OCI-LY7 (cell line): ENCODE data around the gene CDX1. TPM values are rescaled to one million over a fixed set of nuclear protein-coding genes. Genes with fewer than 3 reads are reported as not detected.

ENCODE experiments used
- BruUV-seq: library from RNA; stranded (reverse); fragments of 400-500 nt; replicated peaks from 2 replicates; lab custom pipeline; 2021; lab: Mats Ljungman, UMichigan
- CTCF ChIA-PET: fragments of 300-600 bp; sonication (Branson Sonifier 250); formaldehyde crosslinking; loops from one replicate; lab custom pipeline; 2022; ENCODE audit warnings: antibody characterized with exemption; ENCODE audit not compliant: unreplicated experiment; lab: Charles Lee
- POLR2A ChIA-PET: fragments of 300-600 bp; sonication (Branson Sonifier 250); formaldehyde crosslinking; loops from one replicate; lab custom pipeline; 2022; ENCODE audit warnings: antibody characterized with exemption; lab: Charles Lee
- DNase-seq: peaks from one replicate; pipeline ENCODE4 v3.0.0-alpha.2; 2015; ENCODE audit warnings: low spot score
- H2AFZ ChIP-seq: fragments of 200-600 bp; sonication (generic), shearing (Covaris generic); 2 replicates; pipeline ENCODE4 v1.6.1; 2014; ENCODE audit warnings: mild to moderate bottlenecking, antibody characterized with exemption, low read length, moderate library complexity
- H3K27ac ChIP-seq: fragments of 200-600 bp; sonication (generic); 2 replicates; pipeline ENCODE4 v1.5.1; 2014; ENCODE audit warnings: mixed run types, low read depth, mild to moderate bottlenecking, moderate library complexity, low read length, inconsistent platforms; ENCODE audit not compliant: poor library complexity, severe bottlenecking
- H3K36me3 ChIP-seq: fragments of 200-600 bp; sonication (generic); 2 replicates; pipeline ENCODE4 v1.6.1; 2014; ENCODE audit warnings: mild to moderate bottlenecking, antibody characterized with exemption, low read length, moderate library complexity, mixed read lengths; ENCODE audit not compliant: insufficient read depth
- H3K4me1 ChIP-seq: fragments of 200-600 bp; sonication (generic); 2 replicates; pipeline ENCODE4 v1.5.1; 2014; ENCODE audit warnings: mild to moderate bottlenecking, low read length; ENCODE audit not compliant: insufficient read depth, poor library complexity, severe bottlenecking
- H3K4me2 ChIP-seq: fragments of 200-600 bp; sonication (generic); 2 replicates; pipeline ENCODE4 v1.6.1; 2014; ENCODE audit warnings: mild to moderate bottlenecking, low read length
- H3K4me3 ChIP-seq: fragments of 200-600 bp; sonication (generic); 2 replicates; pipeline ENCODE4 v1.5.1; 2014; ENCODE audit warnings: mild to moderate bottlenecking, low read depth, low read length; ENCODE audit not compliant: poor library complexity, severe bottlenecking
- H3K79me2 ChIP-seq: fragments of 200-600 bp; sonication (generic); 2 replicates; pipeline ENCODE4 v1.6.1; 2016; ENCODE audit warnings: low read depth, mild to moderate bottlenecking, low read length, moderate library complexity, mixed read lengths; ENCODE audit not compliant: insufficient read depth
- H3K9me2 ChIP-seq: fragments of 200-600 bp; sonication (generic); 2 replicates; pipeline ENCODE4 v1.6.1; 2016; ENCODE audit warnings: mild to moderate bottlenecking, low read length, mixed read lengths; ENCODE audit not compliant: insufficient read depth
- H3K9me3 ChIP-seq: fragments of 200-600 bp; sonication (generic); 2 replicates; pipeline ENCODE4 v1.6.1; 2014; ENCODE audit warnings: mild to moderate bottlenecking, mixed run types, low read length, mixed read lengths
- H4K20me1 ChIP-seq: fragments of 200-600 bp; sonication (generic); 2 replicates; pipeline ENCODE4 v1.6.1; 2014; ENCODE audit warnings: mild to moderate bottlenecking, antibody characterized with exemption, low read length, moderate library complexity, mixed read lengths; ENCODE audit not compliant: insufficient read depth
- CTCF ChIP-seq: fragments of 200-600 bp; sonication (generic); conservative IDR thresholded peaks from 2 replicates; pipeline ENCODE4 v1.5.1; 2014; ENCODE audit warnings: mild to moderate bottlenecking, antibody characterized with exemption, low read length, moderate library complexity, mixed read lengths
- EZH2phosphoT487 ChIP-seq: fragments of 200-600 bp; sonication (generic); IDR thresholded peaks from 2 replicates; pipeline ENCODE4 v1.6.1; 2018; ENCODE audit warnings: low read depth, borderline replicate concordance, mild to moderate bottlenecking, mixed run types, antibody characterized with exemption, low read length, moderate library complexity, mixed read lengths
- intact Hi-C: fragments of 100-400 bp; cut with micrococcal nuclease; formaldehyde crosslinking; loops from one replicate; pipeline ENCODE4 v1.10.0; 2022; ENCODE audit not compliant: unreplicated experiment
- total RNA-seq, 2 experiments: library from RNA; depleted of rRNA in 1 of 2; stranded (reverse); fragments of >200 nt in 1 of 2; shearing (Covaris generic) in 1 of 2; gene quantifications; 2 replicates each; pipeline ENCODE4 v1.2.3, GENCODE V29; 2014 to 2022

CDX1 gene
- total RNA-seq, 2 experiments from 2014 or later, result not detected

DNA sequence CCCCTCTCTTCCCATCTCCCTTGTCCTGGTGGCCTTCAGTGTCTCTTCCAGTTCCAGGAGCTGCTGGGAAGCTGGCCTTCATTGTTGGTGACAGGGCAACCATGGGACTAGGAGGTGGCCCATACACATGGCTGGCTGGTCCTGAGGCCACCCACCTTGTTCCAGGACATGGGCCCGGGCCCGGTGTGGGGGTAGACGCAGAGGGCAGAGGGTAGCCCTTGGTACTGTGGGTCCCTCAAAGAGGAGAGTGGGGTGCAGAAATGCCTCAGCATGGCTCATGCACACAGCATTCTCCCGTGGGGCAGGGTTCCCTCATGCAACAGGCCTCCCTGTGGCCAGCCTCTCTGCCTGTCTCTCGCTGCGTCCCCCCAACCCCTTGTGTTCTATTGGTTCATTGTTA is 44.1 kb downstream of the CDX1 start:
- no peaks in the 10 kb centered on the region for H3K9me2 ChIP-seq
- intact Hi-C loops, result no loop called here
- H3K36me3 ChIP-seq, result no peaks in the 10 kb centered on the region
- POLR2A ChIA-PET, result no interaction called here
- TF ChIP-seq CTCF (no peak), EZH2phosphoT487 (no peak)
- no peak for DNase-seq
- no peak overlapping the region for H3K4me2 ChIP-seq
- H3K4me3 ChIP-seq, result no peak overlapping the region
- no peaks in the 10 kb centered on the region for H3K9me3 ChIP-seq
- no peaks in the 10 kb centered on the region for H3K79me2 ChIP-seq
- BruUV-seq, result no TSS peak
- H3K27ac ChIP-seq, result no peak overlapping the region
- H3K4me1 ChIP-seq, result no peaks in the 10 kb centered on the region
- CTCF ChIA-PET, result no interaction called here
- H4K20me1 ChIP-seq, result no peaks in the 10 kb centered on the region
- H2AFZ ChIP-seq, result no peak overlapping the region

GRCh38 chr5:150211156-150212030 is 44.8 kb downstream of the CDX1 start:
- Histone ChIP-seq H3K4me3 (no peak overlapping the region), H3K4me1 (no peaks in the 10 kb centered on the region), H3K9me3 (no peaks in the 10 kb centered on the region), H3K9me2 (no peaks in the 10 kb centered on the region), H4K20me1 (no peaks in the 10 kb centered on the region), H2AFZ (no peak overlapping the region), H3K27ac (no peak overlapping the region), H3K79me2 (no peaks in the 10 kb centered on the region), H3K4me2 (no peak overlapping the region), H3K36me3 (no peaks in the 10 kb centered on the region)
- DNase-seq, result no peak
- ChIA-PET POLR2A (no interaction called here), CTCF (no interaction called here)
- intact Hi-C loops, result no loop called here
- TF ChIP-seq CTCF (no peak), EZH2phosphoT487 (no peak)
- no TSS peak for BruUV-seq

DNA sequence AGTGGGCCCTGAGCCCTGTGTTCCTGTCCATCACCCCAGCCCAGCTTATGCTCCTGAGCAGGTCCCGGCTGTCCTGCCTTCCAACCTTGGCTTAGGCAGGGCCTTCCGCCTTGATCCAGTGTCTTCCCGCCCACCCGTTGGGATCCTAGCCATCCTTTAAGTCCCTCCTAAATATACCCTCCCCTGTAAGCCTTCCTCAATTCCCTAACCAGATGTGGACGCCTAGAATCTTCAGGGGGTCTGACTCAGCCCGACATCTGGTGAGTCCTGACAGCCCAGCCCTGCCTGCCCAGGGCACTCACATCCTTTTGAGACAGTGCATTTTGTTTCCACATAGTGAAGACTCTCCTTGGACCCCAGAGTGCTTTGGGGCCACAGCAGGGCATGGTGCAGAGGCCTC is 47.0 kb downstream of the CDX1 start:
- no peaks in the 10 kb centered on the region for H3K9me2 ChIP-seq
- no peaks in the 10 kb centered on the region for H3K79me2 ChIP-seq
- H2AFZ ChIP-seq, result no peak overlapping the region
- no peak overlapping the region for H3K4me3 ChIP-seq
- intact Hi-C loops, result no loop called here
- POLR2A ChIA-PET, result no interaction called here
- no peak overlapping the region for H3K4me2 ChIP-seq
- BruUV-seq, result no TSS peak
- H3K27ac ChIP-seq, result no peak overlapping the region
- H4K20me1 ChIP-seq, result no peaks in the 10 kb centered on the region
- no peaks in the 10 kb centered on the region for H3K36me3 ChIP-seq
- TF ChIP-seq EZH2phosphoT487 (no peak), CTCF (no peak)
- no peaks in the 10 kb centered on the region for H3K9me3 ChIP-seq
- DNase-seq, result no peak
- CTCF ChIA-PET, result no interaction called here
- no peaks in the 10 kb centered on the region for H3K4me1 ChIP-seq
